GM15510 (cell line): Measurements from ENCODE around the gene PHKA2.

Experiments
- POLR2A ChIP-seq: IDR thresholded peaks from 3 replicates; pipeline ENCODE4 v1.6.1; 2011; ENCODE audit warnings: borderline replicate concordance; ENCODE audit not compliant: insufficient read length; ENCODE audit errors: extremely low read depth

Gene PHKA2

DNA sequence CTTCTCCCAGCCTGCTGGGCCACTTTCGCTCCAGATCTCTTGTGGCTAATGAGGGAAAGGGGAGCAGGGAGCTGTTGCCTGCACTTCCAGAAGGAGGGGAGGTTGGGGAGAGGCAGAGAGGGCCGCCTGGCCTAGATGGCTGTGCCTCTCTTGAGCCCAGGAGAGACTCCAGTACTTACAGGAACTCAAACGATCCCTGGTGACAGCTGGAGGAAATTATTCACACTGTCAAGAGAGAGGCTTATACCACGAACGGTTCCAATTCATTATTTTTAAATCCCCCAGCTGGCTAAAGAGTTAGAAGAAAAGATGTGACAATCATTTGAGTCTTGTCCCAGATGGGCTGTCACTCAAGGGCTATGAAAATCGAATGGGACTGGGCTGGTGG is 96.1 kb downstream of the PHKA2 start:
- TF ChIP-seq POLR2A: no peak

DNA sequence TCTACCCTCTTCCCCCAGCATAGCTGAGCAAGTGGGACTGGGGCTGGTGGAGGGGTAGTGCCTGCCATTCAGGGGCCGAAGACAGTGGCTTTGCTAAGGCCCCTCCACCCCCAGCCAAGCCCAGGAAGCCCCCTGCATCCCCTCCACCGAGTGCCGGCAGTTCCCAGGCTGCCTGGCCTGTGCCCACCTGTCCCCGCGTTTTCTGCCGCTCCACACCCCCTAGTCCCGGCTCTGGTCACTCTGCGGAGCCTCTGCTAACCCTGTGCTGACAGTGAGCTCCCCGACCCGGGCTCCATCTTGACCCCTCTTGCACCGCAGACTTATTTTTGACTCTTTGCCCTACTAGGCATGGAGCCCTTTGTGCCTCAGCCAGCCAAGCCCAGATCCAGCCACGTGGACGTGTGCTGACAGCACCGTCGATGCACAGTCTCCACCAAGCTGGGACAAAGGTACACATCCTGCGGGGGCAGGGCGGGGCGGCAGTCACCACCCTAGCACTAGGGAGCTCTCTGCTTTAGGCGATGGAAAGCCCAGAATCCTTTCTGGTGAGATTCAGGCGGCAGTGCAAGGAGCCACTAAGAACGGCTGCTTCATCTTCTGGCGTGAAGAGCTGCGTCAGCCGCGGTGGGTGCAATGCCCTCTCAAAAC is 96.6 kb downstream of the PHKA2 start:
- TF ChIP-seq POLR2A: no peak

DNA sequence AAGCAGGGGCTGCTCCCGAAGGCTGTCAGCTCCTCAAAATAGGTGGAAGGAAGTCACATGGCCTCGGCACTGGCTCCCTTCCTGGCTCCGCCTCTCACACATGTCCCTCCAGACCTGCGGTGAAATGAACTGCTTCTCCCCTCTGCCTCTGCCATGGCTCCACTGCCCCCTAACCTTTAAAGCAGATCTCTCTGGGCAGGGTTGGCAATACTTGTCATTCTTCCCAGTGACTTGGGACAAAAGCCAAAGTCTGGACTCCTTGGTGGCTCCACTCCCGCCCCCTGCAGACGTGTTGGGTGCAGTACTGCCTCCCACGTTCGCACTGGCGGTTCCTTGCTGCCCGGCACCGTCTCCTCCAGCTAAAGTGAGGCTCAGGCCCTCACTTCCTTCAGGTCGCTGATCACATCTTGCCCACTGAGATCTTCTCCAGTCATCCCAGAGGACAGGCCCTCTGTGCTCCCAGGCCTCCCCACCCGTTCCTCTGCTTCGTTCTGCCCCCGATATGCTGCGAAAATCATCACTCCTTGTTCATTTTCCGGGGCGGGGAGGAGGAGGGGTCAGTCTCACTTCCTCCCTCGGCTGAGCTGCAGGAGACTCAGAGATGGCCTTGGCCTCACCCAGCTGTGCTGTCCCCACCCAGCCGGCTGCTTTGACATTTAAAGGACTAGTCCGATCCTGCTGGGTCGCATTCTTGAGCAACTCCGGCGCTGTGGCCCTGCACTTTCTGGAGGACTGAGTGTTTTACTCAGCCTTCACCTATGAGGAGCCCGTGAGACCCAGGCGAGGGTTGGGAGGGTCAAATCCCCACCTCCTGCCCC is 97.4 kb downstream of the PHKA2 start:
- peak; percentile 34 for TF ChIP-seq POLR2A

- TF ChIP-seq POLR2A: no peak
These were observed 97.9 kb downstream of the PHKA2 start for GRCh38 chrX:18886005-18886343.

DNA sequence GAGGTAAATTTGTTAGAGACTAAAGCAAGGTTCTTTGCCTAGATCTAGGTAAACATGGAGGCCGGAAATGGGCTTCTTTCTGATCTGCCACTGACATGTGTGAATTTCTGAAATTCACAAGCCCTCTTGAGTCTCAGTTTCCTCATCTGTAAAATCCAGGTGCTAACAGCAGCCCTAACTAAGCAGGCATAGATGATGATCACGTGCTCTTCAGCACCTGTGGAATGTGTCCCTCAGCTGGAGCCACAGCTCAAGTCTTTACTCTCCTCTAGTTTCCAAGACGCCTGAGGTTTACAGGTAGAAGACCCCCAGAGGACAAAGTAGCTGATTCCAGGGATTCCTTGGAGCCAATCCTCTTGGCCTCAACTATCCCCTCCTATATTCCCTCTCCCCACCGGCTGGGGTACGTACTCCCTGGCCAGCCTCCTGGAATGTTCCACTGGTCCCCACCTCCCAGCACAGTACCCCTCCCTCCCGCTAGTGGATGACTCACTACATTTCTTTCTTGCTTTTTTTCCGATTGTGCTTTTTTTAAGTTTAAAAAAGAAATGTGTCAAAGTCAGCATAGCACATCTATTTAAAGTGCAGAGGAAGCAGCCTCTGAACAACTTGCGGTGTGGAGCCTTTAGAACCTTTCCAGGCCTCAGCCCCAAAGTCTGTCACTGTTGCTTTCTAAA is 98.4 kb downstream of the PHKA2 start:
- no peak for TF ChIP-seq POLR2A

GRCh38 chrX:18884916-18885315 is 99.0 kb downstream of the PHKA2 start:
- TF ChIP-seq POLR2A: no peak

DNA sequence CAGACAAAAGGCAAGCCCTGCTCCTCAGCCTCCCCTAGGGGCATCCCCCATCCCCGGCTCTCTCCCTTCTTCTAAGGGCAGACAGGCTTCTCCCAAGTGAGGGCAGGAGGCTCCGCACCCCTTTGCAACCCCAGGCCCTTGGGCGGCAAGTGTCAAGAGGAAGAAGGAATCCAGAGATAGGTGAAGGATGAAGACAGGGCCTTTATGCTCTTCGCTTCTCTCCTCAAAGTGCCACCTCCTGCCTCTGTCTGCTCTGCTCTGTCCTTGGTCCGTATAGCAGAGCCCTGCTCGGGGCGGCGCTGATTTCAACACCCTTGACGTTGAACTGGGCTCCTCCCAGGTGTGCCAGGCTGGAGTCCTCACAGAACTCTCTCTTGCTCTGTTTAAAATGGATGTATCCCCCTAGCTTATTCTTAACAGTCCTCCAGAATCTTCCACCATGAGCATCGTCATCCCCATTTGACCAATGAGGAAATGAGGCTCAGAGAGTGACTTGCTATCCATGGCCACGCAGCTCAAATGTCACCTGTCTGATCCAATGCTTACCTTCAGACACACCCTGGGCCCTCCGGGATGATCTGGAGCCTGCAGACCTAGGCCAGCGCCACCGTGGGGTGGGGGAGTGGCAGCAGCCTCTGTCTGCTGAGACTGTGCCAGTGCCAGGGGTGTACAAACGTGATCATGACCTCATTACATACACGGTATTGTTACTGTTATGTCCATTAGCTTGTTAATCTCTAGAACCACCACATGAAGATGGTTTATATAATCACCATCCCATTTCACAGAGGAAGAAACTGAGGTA is 99.8 kb downstream of the PHKA2 start:
- TF ChIP-seq POLR2A: no peak

DNA sequence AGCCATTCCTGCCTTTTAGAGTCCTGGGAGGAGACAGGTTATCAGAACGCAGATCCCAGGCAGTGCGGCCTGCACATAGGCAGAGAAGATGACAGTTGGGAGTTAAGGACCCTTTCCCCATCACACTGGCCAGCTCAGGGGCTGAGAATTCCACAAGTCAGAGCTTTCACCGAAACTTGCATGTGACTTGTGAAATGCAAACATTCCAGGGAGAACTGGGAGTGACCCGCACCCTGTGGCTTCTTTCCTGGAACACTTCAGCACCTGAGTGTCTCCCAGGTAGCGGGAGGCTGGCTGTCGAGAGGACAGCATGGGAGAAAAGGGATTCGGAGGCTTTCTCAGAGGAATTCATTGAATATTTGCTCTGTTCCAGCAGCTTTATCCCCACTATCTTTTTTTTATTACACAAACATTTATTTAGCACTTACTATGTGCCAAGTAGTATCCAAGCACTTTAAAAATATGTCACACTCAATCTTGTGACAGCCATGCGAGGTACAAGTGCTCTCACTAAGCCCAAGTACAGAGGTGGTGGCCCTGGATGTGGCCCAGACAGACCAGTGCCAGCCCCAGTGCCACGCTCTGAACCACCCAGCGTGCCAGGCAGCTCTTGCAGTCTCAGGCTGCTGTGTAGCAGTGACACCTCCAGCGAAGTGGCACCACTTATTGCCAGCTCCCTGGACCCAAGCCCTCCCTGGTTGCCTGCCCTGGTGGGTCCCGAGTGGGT is 100.5 kb downstream of the PHKA2 start:
- no peak for TF ChIP-seq POLR2A

DNA sequence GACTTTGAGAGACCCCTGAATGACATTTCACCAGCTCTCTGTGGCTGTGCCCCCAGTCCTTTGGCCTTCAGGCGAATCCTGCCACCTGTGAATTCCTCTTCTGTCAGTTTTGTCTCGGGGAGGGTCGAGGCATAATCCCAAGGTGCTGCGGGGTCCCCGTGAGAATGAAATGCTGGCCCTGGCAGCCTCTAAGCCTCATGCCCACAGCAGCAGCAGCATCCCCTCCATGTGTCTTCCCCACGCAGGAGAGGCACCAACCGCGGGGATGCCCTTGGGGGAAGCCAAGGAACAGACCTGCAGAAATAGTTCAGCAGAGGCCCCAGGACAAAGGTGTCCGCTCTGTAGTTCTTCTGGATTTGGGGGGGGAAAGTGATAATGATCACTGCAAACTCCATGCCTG is 104.8 kb downstream of the PHKA2 start:
- no peak for TF ChIP-seq POLR2A

DNA sequence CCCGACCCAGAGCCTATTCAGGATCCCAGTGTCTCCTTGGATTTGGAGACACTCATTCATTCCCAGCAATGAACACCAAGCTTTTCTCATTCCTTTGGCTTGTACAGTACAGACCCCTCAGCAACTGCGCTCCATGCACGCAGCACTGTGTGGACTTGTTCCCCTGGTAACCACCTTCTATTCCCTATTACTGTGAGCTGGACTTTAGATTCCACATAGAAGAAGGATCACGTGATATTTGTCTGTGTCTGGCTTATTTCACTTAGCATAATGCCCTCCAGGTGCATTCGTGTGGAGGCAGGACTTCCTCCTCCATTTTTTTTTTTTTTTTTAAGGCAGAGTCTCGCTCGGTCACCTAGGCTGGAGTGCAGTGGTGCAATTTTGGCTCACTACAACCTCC is 106.4 kb downstream of the PHKA2 start:
- no peak for TF ChIP-seq POLR2A

- TF ChIP-seq POLR2A: no peak
These were observed 108.5 kb downstream of the PHKA2 start for GRCh38 chrX:18875256-18875878.

DNA sequence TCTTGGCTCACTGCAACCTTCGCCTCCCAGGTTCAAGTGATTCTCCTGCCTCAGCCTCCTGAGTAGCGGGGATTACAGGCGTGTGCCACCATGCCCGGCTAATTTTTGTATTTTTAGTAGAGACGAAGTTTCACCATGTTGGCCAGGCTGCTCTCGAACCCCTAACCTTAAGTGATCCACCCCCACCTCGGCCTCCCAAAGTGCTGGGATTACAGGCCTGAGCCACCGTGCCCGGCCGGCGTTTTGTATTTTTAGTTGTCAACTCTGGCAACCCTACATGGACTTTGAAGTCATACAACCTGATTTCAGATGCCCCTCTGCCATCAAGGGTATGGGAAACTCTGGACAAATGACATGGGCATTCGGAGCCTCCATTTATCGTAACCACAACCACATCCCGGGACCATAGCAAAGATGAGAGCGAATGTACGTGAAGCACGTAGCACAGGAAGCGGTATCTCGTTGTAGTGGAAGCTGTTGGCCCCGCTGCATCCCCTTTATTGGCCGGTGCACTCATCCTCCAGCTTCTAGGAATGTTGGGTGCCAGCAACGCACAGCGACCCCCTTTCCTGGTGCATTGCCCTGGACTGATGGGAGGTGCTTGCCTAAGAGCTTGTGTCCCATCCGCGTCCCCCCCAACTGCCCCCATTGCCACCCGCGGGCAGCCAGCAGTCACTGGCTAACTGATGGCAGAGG is 109.2 kb downstream of the PHKA2 start:
- TF ChIP-seq POLR2A: no peak

- no peak for TF ChIP-seq POLR2A
These were observed 110.1 kb downstream of the PHKA2 start for GRCh38 chrX:18873836-18874235.
